K562 (cell line): Measurements from ENCODE around the gene FITM1. TPM values are rescaled to one million over a fixed set of nuclear protein-coding genes. Genes with fewer than 3 reads are reported as not detected.
A peak's percentile ranks its signal among the peaks of the same experiment; 100 is the strongest.

Source experiments
- CTCF ChIP-seq, 3 experiments: IDR thresholded peaks in 2 of 3; conservative IDR thresholded peaks in 1 of 3; 2 replicates each; pipeline ENCODE4 v1.5.1; 2011 to 2012; ENCODE audit warnings: low read length in 3 of 3, mild to moderate bottlenecking in 3 of 3, control low read depth in 2 of 3, improper control_type of control experiment in 1 of 3, inconsistent platforms in 1 of 3, low read depth in 1 of 3, mixed read lengths in 1 of 3, moderate library complexity in 1 of 3; ENCODE audit not compliant: insufficient read depth in 2 of 3
- E2F6 ChIP-seq, 2 experiments: IDR thresholded peaks; 2 replicates each; pipeline ENCODE4 v1.6.1; 2011; ENCODE audit warnings: borderline replicate concordance in 1 of 2, control low read depth in 1 of 2, low read depth in 1 of 2, low read length in 1 of 2, mild to moderate bottlenecking in 1 of 2, mixed read lengths in 1 of 2, moderate library complexity in 1 of 2; ENCODE audit not compliant: insufficient read depth in 1 of 2, insufficient read length in 1 of 2, poor library complexity in 1 of 2, severe bottlenecking in 1 of 2; ENCODE audit errors: extremely low read depth in 1 of 2
- GABPB1 ChIP-seq: sonication (generic); formaldehyde crosslinking; IDR thresholded peaks from 2 replicates; pipeline ENCODE4 v1.8.0; 2022; ENCODE audit warnings: mild to moderate bottlenecking, missing genetic modification reagents
- GATA2 ChIP-seq: sonication (generic); formaldehyde crosslinking; IDR thresholded peaks from 2 replicates; pipeline ENCODE4 v1.4.0; 2020; ENCODE audit warnings: mild to moderate bottlenecking, missing genetic modification reagents
- ILF3 ChIP-seq: fragments of 450-650 bp; IDR thresholded peaks from 2 replicates; pipeline ENCODE4 v1.6.1; 2018; ENCODE audit warnings: antibody characterized with exemption, mild to moderate bottlenecking, moderate library complexity, borderline replicate concordance
- KDM2B ChIP-seq: fragments of 250-450 bp; sonication (Bioruptor Pico); IDR thresholded peaks from 2 replicates; pipeline ENCODE4 v1.8.0; 2021; ENCODE audit warnings: mild to moderate bottlenecking, moderate library complexity
- MYNN ChIP-seq, 2 experiments: sonication (generic); formaldehyde crosslinking in 1 of 2; IDR thresholded peaks; 2 replicates each; pipeline versions ENCODE4 v1.5.0 to v1.6.1; 2016 to 2020; ENCODE audit warnings: antibody characterized with exemption in 1 of 2, missing genetic modification reagents in 1 of 2
- PATZ1 ChIP-seq: fragments of 250-450 bp; sonication (Bioruptor Pico); IDR thresholded peaks from 2 replicates; pipeline ENCODE4 v1.5.0; 2020; ENCODE audit warnings: mild to moderate bottlenecking, borderline replicate concordance
- PHF21A ChIP-seq: fragments of 450-650 bp; IDR thresholded peaks from 2 replicates; pipeline ENCODE4 v1.6.1; 2017; ENCODE audit warnings: low read depth, borderline replicate concordance
- STAT6 ChIP-seq: sonication (generic); formaldehyde crosslinking; IDR thresholded peaks from 2 replicates; pipeline ENCODE4 v1.8.1; 2023; ENCODE audit warnings: mild to moderate bottlenecking, missing genetic modification reagents
- U2AF1 ChIP-seq: fragments of 200-400 bp; formaldehyde crosslinking; optimal IDR thresholded peaks from 2 replicates; pipeline ENCODE3; 2017; ENCODE audit warnings: mild to moderate bottlenecking, low read depth, low read length, moderate library complexity
- ZBTB43 ChIP-seq: sonication (generic); formaldehyde crosslinking; IDR thresholded peaks from 2 replicates; pipeline ENCODE4 v1.8.0; 2023; ENCODE audit warnings: mild to moderate bottlenecking, missing genetic modification reagents
- ZC3H4 ChIP-seq: sonication (generic); formaldehyde crosslinking; IDR thresholded peaks from 2 replicates; pipeline ENCODE4 v1.9.0; 2021; ENCODE audit warnings: missing genetic modification reagents, borderline replicate concordance
- ZNF124 ChIP-seq: sonication (generic); formaldehyde crosslinking; IDR thresholded peaks from 2 replicates; pipeline ENCODE4 v1.8.1; 2022; ENCODE audit warnings: missing genetic modification reagents
- polyA plus RNA-seq, 8 experiments: library from polyadenylated mRNA; depleted of rRNA in 4 of 8; stranded (reverse) in 5 of 8; unstranded in 3 of 8; fragments of >200 nt; fragmentation: Nextera tagmentation in 2 of 8; fragmentation: Illumina TruSeq in 1 of 8; extraction: Ambion mirVana in 2 of 8; extraction: Trizol in 1 of 8; gene quantifications; 2 replicates each; pipeline versions ENCODE4 v1.2.1 to v1.2.3, GENCODE V29; 2011 to 2014; ENCODE audit warnings: inconsistent platforms in 1 of 8, missing spikeins in 1 of 8
- total RNA-seq, 7 experiments: library from RNA; depleted of rRNA in 6 of 7; stranded (reverse); fragments of >200 nt in 6 of 7; fragmentation: Illumina TruSeq in 2 of 7; extraction: Trizol in 2 of 7; gene quantifications; 2 replicates each; pipeline versions ENCODE4 v1.2.1 to v1.2.3, GENCODE V29; 2011 to 2021; ENCODE audit warnings: low replicate concordance in 1 of 7

The FITM1 gene
- total and polyA plus RNA-seq, 9 of the 15 experiments (the other 6 are each of a cell fraction or from before 2014, with no cell fraction given) = 0.09 to 0.20 TPM; not detected in 7

GRCh38 chr14:24141097-24141880 is 10.8 kb downstream of the FITM1 start, which contains the start of gene EMC9 (continued):
- TF ChIP-seq STAT6 (CRISPR knock-in tag) (no peak), PATZ1 (CRISPR knock-in tag) (no peak), PHF21A (peak; percentile 97), U2AF1 (no peak), ZBTB43 (CRISPR knock-in tag) (no peak), GABPB1 (peak; percentile 61; the same call in 1 of the 2 replicates), ZNF124 (no peak), GATA2 (CRISPR knock-in tag) (no peak), MYNN (IDR thresholded peaks at IDR 0.05) (no peak), MYNN (CRISPR knock-in tag; IDR thresholded peaks at IDR 0.05) (no peak), ZC3H4 (CRISPR knock-in tag) (no peak), ILF3 (no peak), KDM2B (no peak), CTCF (IDR thresholded peaks at IDR 0.05 in 2 of 3, conservative IDR thresholded peaks at IDR 0.05 in 1 of 3; ENCODE audit: insufficient read depth in 2 of 3, low read depth in 1 of 3, low read length in 3 of 3) (peak in 2 of 3 experiments; percentile 32 to 35; a peak in 2 of 6 replicates), E2F6 (IDR thresholded peaks at IDR 0.05; ENCODE audit: borderline replicate concordance in 1 of 2, extremely low read depth in 1 of 2, insufficient read depth in 1 of 2, insufficient read length in 1 of 2, low read depth in 1 of 2, low read length in 1 of 2, poor library complexity in 1 of 2, severe bottlenecking in 1 of 2) (peak in 1 of 2 experiments; percentile 21)
